Hepatic stellate cell (primary cell): Measurements from ENCODE around the gene TMEM236.
A peak's percentile ranks its signal among the peaks of the same experiment; 100 is the strongest.

Experiments
- DNase-seq: peaks from one replicate; pipeline ENCODE4 v3.0.0; 2011; ENCODE audit warnings: low spot score

Gene TMEM236

DNA sequence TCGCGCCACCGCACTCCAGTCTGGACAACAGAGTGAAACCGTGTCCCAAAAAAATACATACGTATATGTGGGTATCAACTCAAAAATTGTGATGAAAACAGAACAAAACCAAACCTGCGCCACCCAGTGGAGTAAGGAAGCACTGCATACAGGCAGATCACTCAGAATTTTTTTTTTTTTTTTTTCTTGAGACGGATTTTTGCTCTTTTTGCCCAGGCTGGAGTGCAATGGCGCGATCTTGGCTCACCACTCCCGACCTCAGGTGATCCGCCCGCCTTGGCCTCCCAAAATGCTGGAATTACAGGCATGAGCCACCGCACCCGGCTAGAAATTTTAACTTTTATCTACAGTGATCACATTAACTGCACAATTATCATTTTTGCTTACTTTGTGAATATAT, 9.1 kb upstream of the TMEM236 start:
- peak; percentile 37 for DNase-seq

DNA sequence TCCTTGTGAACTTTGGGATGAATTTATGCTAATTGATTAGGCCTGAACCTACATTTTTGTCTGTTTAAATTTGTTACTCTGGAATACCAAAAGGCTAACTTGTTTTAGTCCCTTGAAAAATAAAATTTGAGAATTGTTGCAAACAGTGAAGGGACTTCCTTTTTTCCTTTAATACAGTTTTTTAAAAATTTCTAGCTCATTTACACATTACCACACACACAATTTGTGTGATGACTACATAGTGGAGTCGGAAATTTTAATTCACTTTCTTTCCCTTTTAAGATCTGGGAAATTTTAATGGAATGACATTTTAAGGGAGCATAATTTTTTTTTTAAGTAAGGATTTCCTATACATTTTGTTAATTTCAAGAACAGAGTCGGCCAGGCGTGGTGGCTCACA, 8.6 kb upstream of the TMEM236 start:
- DNase-seq: no peak

DNA sequence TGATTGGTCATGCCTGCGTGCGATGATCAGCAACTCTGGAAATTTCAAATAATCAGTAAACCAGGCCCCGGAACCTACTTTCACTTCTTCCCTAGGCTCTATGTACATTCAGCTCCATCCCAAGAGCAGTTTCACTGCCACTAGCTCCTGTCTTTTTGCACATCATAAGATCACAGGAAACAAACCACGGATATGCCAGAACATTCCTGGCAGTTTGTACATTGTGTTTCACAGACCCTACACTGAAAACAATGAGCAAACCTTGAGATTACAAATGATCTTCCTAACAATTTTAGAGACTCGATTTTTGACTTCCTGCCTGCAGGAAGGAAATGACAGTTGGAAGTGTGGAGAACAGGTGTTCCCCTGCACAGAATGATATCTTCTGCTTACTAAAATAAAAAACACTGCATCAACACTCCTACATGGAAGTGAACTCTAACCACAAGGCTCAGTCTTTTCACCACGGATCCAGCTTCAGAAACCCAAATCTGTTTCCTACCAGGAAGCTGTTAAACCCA, 7.6 kb upstream of the TMEM236 start:
- DNase-seq: no peak

DNA sequence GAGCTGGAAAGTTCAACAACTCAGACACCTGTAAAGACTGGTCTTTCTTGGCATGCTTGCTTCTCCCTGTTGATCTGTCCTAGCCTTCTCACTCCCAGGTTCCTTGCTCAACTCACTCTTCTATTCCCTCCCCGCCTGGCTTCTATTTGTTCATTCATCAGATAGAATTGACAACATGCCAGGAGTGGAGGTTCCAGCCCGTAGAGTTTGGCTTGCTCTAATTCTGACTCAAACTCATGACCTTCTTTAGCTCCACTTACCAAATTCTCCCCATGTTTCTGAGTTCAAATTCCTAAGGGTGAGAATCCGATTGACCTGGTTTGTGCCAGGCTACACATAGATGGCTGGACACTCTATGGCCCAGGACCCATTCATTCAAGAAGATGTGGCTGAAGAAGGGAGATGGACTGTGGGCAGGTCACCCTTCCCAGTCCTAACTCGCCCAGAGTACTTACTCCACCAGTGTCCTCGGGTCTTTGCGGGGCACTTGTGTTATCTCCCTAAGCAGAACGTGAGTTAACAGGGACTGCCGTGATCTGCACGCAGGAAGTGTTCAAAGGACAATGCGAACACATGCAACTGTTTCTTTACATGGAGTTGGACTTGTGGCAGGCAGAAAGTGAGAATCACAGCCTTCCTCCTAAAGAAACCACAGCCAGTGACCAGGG, 4.0 kb upstream of the TMEM236 start:
- no peak for DNase-seq

DNA sequence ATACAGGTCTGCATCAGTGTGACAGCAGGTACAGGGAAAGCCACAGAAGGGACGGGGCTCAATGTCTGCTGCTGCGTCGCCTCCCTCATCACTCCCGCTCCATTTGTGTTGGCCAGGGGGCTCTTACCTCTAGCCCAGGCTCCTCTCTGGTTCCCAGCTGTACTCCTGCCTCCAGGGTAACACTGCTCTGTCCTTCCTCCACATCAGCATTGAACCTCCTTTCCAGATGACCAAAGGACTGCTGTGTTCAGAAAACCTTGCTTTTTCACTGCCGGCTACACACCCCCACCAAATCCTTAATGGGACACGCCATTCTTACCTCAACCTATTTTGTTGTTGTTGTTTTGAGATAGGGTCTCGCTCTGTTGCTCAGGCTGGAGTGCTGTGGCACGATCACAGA, 2.1 kb upstream of the TMEM236 start:
- DNase-seq: no peak

DNA sequence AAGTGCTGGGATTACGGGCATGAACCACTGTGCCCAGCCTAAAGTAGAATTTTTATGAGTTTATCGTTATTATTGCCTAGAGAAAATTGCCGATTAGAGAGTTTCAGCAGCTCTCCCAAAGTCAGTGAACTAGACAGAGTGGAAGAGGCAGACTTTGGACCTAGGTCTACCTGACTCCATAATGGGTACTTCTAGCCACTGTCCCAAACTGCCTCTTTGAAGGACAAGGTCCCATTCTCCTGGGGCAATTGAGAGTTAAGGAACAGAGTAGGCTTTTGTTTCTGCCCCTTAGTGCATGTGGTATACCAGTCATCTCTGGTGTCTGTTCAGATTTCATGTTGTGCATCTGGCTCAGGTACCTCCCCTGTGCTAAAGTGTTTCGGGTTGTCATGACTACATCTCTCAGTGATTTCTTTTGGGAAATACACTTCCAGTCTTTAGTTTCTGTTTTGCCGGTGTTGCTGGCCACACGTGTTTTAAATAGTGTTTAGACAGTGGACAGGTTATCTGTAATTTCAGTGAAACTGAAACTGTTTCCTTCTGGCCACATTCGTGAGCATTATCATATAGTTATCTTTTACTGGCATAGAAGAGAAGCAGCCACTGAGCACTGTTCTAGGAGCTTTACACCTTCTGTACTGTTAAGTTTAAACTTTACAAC, 4.7 kb downstream of the TMEM236 start:
- DNase-seq: no peak

DNA sequence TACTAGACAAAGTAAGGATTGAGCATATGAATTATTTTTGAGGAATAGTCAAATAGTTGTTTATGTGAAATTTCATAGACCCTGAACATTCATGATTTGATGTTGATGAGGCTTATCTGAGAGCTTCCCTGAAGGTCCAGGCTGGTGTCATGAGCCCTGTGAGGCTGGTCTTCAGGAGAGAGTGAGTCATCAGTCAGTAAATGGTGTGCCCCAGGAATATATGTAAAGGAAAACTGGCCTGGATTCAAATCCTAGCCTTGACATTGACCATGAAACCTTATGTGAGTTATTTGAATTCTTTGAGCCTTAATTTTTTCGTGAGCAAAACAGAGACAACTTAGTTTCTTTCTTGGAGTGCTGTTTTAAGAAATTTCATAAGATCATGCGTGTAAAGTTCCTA, 6.2 kb downstream of the TMEM236 start:
- DNase-seq: no peak

DNA sequence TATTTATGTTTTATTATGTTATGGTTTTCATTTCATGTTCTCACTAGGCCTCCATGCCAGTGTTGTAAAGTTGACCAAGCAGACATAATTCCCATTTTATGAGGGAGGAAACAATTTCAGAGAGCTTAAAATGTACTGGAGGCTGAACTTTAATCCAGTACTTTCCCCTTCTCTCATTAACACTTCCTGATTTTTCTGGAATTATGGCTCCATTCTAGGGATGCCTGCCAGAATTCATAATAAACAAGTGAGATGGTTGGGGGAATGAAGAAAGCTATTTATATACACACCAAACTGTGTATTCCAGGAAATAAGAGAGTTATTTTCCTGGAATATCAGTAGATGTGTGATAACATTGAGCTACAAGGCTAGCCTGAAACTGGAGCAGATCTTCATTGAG, 6.9 kb downstream of the TMEM236 start:
- no peak for DNase-seq

DNA sequence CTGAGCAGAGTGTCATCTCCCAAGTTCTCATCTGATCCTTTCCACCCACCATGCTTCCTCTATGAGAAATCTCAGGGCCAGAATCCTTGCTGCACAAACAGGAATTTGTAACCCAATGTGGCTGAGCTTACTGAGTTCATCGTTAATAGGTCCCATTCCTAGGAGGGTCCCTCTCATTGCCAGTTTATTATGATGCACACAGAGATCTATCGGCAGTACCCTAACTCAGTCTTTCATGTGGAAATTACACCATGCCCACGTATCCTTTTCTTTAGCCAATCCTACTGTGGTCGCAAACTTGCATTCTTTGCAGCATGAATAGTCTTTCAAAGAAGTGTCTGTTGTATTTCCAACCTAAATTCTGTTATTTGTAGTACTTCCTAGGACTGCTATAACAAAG, 12.1 kb downstream of the TMEM236 start:
- DNase-seq: no peak

DNA sequence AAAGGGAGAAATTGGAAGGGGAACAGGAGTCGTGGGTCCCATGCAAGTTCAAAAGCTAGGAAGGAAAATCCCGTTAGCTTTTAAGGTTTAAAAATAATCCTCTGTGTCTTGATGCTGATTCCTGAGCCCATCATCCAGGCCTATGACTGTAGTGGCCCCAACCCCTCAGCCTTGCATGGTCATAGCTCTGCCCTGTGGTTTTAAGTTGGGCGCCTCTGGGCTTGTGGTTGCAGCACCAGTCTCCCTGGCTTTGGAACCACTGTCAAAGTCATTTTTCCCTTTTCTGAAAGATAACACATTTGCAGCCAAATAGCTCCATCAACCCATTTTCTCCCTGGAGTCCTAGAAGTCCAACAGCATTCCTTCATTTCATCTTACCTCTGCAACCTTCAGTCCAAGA, 13.6 kb downstream of the TMEM236 start:
- DNase-seq: no peak

DNA sequence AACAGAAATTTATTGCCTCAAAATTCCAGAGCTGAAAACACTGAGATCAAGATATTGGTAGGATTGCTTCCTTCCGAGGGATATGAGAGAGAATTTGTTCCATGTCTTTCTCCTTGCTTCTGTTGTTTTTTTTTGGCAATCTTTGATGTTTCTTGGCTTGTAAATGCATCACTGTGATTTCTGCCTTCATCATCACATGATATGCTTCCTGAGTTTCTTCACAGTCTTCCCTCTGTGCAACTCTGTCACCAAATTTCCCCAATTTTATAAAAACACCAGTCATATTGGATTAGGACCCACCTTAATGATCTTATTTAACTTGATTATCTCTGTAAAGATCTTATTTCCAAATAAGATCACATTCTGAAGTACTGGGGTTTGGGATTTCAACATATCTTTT, 14.7 kb downstream of the TMEM236 start:
- DNase-seq: no peak

DNA sequence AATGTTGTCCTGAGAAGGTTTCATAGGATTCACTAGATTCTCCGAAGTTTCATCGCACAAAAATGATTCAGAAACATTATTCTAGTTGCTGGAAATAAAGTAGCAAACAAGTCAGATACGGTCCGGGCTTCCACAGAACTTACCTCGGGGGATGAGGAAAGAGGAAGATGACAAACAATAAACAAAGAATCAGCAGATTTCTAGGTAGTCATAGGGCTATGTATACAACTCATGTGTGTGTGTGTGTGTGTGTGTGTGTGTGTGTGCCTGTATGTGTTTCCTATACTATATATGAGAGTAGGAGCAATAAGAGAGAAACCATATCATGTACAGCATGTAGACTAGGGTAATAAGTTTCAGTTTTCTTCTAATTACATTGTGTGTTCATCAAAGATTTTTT, 16.5 kb downstream of the TMEM236 start:
- no peak for DNase-seq

DNA sequence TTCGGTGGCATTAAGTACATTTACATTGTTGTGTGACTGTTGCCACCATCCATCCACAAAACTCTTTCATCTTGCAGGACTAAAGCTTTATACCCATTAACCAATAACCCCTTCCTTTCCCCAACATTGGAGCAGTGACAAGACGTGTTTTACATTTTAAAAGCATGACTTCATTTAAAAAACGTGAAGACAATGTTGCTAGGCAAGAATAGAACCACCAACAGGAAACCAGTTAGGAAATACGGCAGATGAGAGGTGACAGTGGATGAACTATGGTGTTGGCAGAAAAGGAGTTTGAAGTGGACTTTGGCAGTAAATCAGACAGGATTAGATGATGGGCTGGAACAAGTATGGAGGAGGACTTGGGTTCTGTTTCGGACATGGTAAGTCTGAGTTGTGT, 17.0 kb downstream of the TMEM236 start:
- DNase-seq: no peak

DNA sequence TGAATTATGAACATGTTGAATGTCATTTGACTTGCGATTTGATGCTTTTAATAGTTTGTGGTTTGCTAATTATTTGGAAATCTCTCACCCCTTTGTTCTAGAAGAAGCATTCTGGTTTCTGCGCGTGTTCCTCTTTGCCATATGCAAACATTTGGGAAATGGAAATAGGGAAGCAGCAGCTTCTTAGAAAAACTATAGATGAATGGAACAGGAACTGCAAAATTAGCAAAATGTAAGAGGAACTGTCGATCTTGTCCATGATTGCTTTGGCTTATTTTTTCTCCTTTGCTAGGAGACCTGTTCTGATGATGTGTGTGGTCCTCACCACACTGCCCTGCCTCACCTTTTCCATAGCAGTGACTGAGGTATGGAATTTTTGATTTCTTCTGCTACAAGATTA, 19.0 kb downstream of the TMEM236 start:
- no peak for DNase-seq

DNA sequence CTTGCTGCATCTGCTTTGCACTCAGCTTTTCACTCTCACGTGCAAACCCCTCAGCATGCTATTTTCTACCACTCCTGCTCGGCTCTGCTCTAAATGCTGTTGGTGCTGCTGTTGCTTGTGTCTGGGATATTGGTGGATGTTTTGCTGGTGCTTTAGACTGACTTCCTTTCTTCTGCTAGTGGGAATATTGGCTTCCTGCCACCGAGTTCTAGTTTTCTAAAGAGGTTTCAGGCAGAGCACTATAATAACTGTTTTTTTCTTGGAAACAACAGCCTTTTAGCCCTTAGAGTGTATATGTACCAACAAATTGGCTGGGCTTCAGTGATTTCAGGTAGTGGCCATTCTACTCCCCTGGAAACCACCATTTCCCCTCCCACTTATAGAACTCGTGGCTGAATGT, 27.8 kb downstream of the TMEM236 start:
- no peak for DNase-seq

DNA sequence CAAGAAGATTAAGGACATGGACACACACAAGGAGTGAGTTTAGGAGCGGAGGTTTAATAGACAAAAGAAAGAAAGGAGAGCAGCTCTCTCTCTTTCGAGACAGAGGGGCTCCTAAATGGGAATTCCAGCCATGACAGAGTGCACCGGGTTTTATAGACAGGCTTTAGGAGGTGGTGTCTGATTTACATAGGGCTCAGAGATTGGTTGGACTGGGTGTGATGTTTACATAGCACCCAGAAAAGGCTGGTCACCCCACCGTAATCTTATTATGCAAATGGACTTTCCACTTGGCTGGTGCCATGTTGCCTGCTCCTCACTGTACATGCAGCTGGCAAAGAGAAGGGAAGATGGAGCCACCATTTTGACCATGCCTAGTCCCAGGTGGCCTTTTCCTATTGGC, 28.7 kb downstream of the TMEM236 start:
- DNase-seq: no peak

DNA sequence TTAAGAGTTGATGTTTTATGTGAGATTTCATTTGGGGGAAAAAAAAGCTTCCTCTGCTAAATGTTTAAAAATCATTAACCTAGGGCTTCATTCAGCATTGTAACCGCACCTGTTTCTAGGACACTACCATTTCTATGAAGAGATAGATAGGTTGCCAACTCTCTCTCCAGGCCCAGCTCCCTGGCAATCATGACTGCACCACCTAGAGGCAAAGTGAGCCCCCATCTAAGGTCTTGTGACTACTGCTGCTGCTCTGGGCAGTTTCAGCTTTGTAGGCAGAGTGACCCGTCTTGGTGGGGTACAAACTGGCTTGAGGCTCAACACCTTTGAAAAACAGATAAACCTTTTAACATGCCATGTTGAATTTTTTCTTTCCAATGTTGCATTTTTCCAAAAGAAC, 29.9 kb downstream of the TMEM236 start:
- no peak for DNase-seq

DNA sequence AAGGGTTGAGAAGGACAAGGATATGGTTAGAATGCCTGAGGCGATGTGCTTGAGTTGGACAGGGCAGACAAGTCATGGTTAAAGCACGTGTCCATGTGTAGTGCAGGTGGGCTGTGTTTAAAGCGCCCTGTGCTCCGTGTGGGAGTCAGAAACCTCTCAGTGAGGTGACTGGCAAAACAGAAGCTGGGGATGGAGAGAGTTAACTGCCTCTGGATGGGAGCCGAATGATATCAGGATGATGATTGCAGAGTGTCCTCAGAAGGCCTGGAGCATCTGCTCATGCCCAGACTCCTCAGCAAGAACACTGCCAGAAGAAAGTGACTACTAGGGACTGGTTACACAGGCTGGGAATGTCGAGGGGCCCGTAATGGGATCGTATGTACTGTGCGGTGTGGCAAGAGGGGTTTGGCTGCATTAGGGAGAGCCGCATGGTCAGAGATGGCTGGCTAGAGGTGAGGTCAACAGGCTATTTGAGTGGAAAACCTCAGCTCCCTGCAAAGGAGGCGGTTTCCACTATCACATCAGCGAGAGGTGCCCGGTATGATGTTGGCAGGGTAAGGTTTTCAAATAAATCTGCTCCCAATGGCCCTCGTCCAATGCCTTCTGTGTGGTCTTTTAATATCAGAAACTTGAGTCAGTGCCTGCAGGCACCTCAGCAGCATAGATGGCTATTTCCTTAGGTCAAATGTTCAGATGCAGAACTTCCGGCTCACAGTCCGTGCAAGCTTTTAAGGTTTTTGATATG, 31.1 kb downstream of the TMEM236 start:
- no peak for DNase-seq

DNA sequence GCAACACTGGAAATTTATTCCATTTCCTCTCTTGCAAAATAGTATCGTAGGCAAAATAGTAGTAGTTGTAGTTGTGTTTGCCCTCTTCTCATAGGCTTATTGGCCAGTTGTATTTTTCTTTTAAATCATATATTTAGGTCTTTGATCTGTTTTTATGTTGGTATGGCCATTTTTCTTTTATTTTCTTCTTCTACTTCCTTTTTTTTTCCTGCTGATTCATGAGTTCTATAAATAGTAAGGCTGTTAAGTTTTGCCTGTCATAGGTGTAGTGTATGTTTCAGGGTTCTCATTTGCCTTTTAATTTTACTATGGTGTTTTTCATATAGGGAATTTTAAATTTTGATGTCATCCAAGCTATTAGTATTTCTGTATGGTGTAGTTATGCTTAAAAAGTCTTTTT, 31.8 kb downstream of the TMEM236 start:
- no peak for DNase-seq

DNA sequence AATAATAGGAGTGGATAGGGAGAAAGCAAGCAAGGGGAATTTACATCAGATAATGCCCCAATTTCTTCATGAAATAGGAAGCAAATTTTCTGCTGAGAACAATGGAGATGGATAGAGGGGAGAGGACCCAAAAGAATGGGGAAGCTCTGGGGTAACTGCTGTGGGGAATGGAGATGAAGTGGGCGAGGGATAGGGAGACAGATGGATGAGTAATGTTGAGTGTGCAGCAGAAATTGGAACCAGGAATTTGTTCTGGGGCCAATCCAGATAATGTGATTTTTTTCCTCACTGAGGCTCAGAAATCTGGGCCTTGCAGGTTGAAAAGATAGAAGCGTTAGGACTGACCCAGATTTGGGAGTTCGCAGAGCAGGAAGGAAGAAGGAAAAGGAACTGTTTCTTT, 32.7 kb downstream of the TMEM236 start:
- no peak for DNase-seq

DNA sequence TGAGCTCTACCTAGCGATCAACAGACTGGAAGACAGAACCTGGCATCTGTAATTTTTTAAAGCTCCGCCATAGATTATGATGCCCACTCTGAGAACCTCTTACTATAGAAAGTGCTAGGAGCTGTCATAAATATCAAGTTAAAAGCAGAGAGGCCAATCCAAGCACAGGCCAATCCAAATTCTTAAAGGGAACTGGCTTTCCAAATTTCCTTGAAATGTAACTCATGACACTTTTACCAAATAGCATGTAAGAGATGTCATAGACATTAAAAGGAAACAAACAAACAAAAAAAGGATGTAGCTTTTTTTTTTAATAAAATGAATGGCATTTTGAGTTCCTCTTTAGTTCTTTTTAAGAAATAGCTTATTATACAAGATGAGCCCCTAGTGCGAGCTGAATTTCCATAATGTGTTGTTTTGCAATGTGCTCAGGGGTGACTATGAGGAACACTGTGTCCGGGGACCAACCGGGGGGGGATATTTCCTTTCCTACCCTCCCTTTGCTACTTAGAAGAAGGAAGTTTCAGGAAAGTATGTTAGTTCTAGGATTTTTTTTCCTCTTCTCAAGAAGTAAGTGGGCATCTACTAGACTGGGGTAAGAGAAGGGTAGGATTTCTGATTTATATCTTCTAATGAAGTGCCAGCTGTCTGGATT, 33.4 kb downstream of the TMEM236 start:
- DNase-seq: no peak

DNA sequence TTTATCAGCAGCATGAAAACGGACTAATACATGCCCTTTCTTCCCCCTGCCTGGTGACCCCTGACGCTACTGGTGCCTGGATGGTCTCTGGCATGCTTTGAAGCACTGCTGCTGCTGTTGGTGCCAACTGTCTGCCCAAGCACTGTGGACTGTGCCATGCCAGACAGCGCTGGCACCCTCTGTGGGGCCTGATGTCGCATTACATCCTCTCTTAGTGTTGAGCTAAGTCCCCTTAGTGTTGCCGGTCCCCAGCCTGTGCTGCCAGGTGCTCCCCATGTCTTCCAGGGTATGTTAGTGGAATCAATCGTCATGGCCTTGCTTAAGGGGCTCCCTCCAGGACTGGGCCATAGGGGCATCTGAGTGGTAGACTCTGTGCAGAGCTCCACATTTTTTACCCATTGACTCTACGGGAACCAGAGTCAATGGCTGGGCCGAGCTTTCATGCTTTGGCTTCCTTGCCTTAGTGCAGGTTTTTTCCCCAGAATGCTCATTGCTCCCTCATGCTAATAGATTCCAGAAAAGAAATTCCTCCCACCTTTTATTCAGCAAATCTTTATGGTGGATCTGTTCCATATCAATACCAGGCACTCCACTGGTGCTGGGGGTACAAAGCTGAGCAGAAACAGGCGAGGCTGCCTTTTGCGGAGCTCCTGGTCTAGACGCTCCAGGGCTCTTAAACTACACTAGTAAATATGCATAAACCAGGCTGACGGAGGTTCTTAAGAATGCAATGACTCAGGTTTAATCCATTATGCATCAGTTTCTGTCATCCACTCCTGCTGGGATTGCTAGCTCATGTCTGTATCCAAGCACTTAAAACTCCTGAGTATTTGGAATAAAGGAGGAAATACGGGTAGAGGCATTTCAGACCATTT, 35.3 kb downstream of the TMEM236 start:
- peak; percentile 80 for DNase-seq
